H1 (cell line): ENCODE data around the gene GHRL. TPM values are rescaled to one million over a fixed set of nuclear protein-coding genes. Genes with fewer than 3 reads are reported as not detected.

Source experiments
- CTCF ChIA-PET: fragments of 300-600 bp; sonication (Branson Sonifier 250); formaldehyde crosslinking; loops from one replicate; lab custom pipeline; 2021; ENCODE audit not compliant: partially characterized antibody; lab: Charles Lee
- POLR2A ChIA-PET: fragments of 300-600 bp; sonication (Branson Sonifier 250); formaldehyde crosslinking; loops from one replicate; lab custom pipeline; 2021; ENCODE audit warnings: inconsistent platforms; ENCODE audit not compliant: partially characterized antibody; lab: Charles Lee
- DNase-seq, 2 experiments: peaks; one replicate each; pipeline versions ENCODE4 v3.0.0 to v3.0.0-alpha.2; 2010 to 2022; ENCODE audit warnings: low spot score in 2 of 2, low read depth in 1 of 2, mixed read lengths in 1 of 2
- FAIRE-seq: peaks from 2 replicates; lab custom pipeline; 2011; peaks lifted over from hg19 to GRCh38; lab: Jason Lieb, UNC
- H2AFZ ChIP-seq: 2 replicates; pipeline ENCODE4 v1.8.1; 2012; ENCODE audit warnings: low read length, inconsistent platforms
- H2AK5ac ChIP-seq: 2 replicates; pipeline ENCODE4 v1.6.1; 2013; ENCODE audit warnings: low read depth, low read length
- H2BK120ac ChIP-seq: replicated peaks from 2 replicates; pipeline ENCODE3; 2013; ENCODE audit warnings: low read depth, low read length, inconsistent platforms
- H2BK12ac ChIP-seq: 2 replicates; pipeline ENCODE4 v1.6.1; 2013; ENCODE audit warnings: low read depth, low read length
- H2BK15ac ChIP-seq: 2 replicates; pipeline ENCODE4 v1.6.1; 2013; ENCODE audit warnings: low read length
- H2BK20ac ChIP-seq: 2 replicates; pipeline ENCODE4 v1.6.1; 2013; ENCODE audit warnings: low read length
- H2BK5ac ChIP-seq: 2 replicates; pipeline ENCODE4 v1.6.1; 2013; ENCODE audit warnings: low read depth, low read length
- H3K14ac ChIP-seq: 2 replicates; pipeline ENCODE4 v1.6.1; 2013; ENCODE audit warnings: inconsistent platforms; ENCODE audit not compliant: insufficient read length
- H3K18ac ChIP-seq: 2 replicates; pipeline ENCODE4 v1.6.1; 2013; ENCODE audit warnings: low read length; ENCODE audit errors: extremely low read depth
- H3K23ac ChIP-seq: 2 replicates; pipeline ENCODE4 v1.6.1; 2013; ENCODE audit warnings: inconsistent platforms; ENCODE audit not compliant: insufficient read length
- H3K23me2 ChIP-seq: 2 replicates; pipeline ENCODE4 v1.6.1; 2013; ENCODE audit warnings: low read depth, low read length
- H3K27ac ChIP-seq: 2 replicates; pipeline ENCODE4 v1.6.1; 2011; ENCODE audit warnings: low read depth, low read length, inconsistent platforms
- H3K27me3 ChIP-seq, 4 experiments: replicated peaks in 1 of 4; 1 replicate in 1 of 4; 2 replicates in 3 of 4; pipeline versions ENCODE4 v1.6.1 to v1.8.1; 2011 to 2013; ENCODE audit warnings: low read length in 3 of 4, mild to moderate bottlenecking in 3 of 4, inconsistent platforms in 2 of 4, mixed read lengths in 2 of 4, moderate library complexity in 1 of 4; ENCODE audit not compliant: control insufficient read depth in 3 of 4, insufficient read depth in 3 of 4; ENCODE audit errors: extremely low read depth in 1 of 4
- H3K36me3 ChIP-seq, 4 experiments: 2 replicates each; pipeline versions ENCODE4 v1.6.1 to v1.8.1; 2011 to 2013; ENCODE audit warnings: mild to moderate bottlenecking in 4 of 4, low read length in 3 of 4, moderate library complexity in 2 of 4, control low read depth in 1 of 4, inconsistent platforms in 1 of 4; ENCODE audit not compliant: insufficient read depth in 4 of 4, control insufficient read depth in 2 of 4
- H3K4ac ChIP-seq: replicated peaks from 2 replicates; pipeline ENCODE3; 2013; ENCODE audit warnings: low read length, low read depth, mixed read lengths, inconsistent platforms; ENCODE audit not compliant: insufficient read length
- H3K4me1 ChIP-seq, 4 experiments: replicated peaks in 1 of 4; 1 replicate in 1 of 4; 2 replicates in 3 of 4; pipeline versions ENCODE4 v1.6.1 to v1.8.1; 2011 to 2013; ENCODE audit warnings: low read length in 3 of 4, inconsistent platforms in 2 of 4, mixed read lengths in 1 of 4; ENCODE audit not compliant: insufficient read depth in 4 of 4, control insufficient read depth in 3 of 4
- H3K4me2 ChIP-seq, 2 experiments: 2 replicates each; pipeline versions ENCODE4 v1.6.1 to v1.8.1; 2011 to 2013; ENCODE audit warnings: low read depth in 2 of 2, low read length in 2 of 2, control low read depth in 1 of 2, inconsistent platforms in 1 of 2, mild to moderate bottlenecking in 1 of 2; ENCODE audit not compliant: insufficient read depth in 1 of 2
- H3K4me3 ChIP-seq, 4 experiments: fragments of 200-600, 300-600 bp in 1 of 4; sonication (generic), shearing (Covaris generic), sonication (Bioruptor Twin) in 1 of 4; 2 replicates each; pipeline versions ENCODE4 v1.5.1 to v1.8.1; 2011 to 2016; ENCODE audit warnings: low read length in 4 of 4, low read depth in 3 of 4, control low read depth in 2 of 4, inconsistent platforms in 2 of 4, mild to moderate bottlenecking in 2 of 4, mixed read lengths in 1 of 4, moderate library complexity in 1 of 4; ENCODE audit not compliant: insufficient read depth in 2 of 4; ENCODE audit errors: extremely low read depth in 1 of 4
- H3K56ac ChIP-seq: replicated peaks from 2 replicates; pipeline ENCODE3; 2013; ENCODE audit warnings: low read depth, mild to moderate bottlenecking, mixed read lengths, low read length, inconsistent platforms; ENCODE audit not compliant: insufficient read length
- H3K79me1 ChIP-seq: 2 replicates; pipeline ENCODE4 v1.6.1; 2013; ENCODE audit warnings: low read depth, low read length, control low read depth
- H3K79me2 ChIP-seq, 2 experiments: 2 replicates each; pipeline versions ENCODE4 v1.6.1 to v1.8.1; 2012 to 2013; ENCODE audit warnings: low read length in 2 of 2, mild to moderate bottlenecking in 2 of 2, inconsistent platforms in 1 of 2; ENCODE audit not compliant: insufficient read depth in 2 of 2, control insufficient read depth in 1 of 2
- H3K9ac ChIP-seq, 4 experiments: replicated peaks in 1 of 4; 1 replicate in 1 of 4; 2 replicates in 3 of 4; pipeline versions ENCODE4 v1.6.1 to v1.8.1; 2011 to 2013; ENCODE audit warnings: low read depth in 3 of 4, low read length in 3 of 4, control low read depth in 2 of 4, mild to moderate bottlenecking in 2 of 4, moderate library complexity in 2 of 4, inconsistent platforms in 1 of 4; ENCODE audit errors: extremely low read depth in 1 of 4
- H3K9me3 ChIP-seq, 2 experiments: 2 replicates each; pipeline versions ENCODE4 v1.6.1 to v1.8.1; 2012 to 2013; ENCODE audit warnings: mild to moderate bottlenecking in 2 of 2, moderate library complexity in 2 of 2, control low read depth in 1 of 2, inconsistent platforms in 1 of 2, low read depth in 1 of 2, low read length in 1 of 2, mixed read lengths in 1 of 2; ENCODE audit not compliant: insufficient read depth in 2 of 2
- H4K20me1 ChIP-seq, 2 experiments: replicated peaks in 1 of 2; 2 replicates each; pipeline versions ENCODE3 to v1.8.1; 2011 to 2013; ENCODE audit warnings: inconsistent platforms in 2 of 2, low read length in 2 of 2, mild to moderate bottlenecking in 1 of 2; ENCODE audit not compliant: insufficient read depth in 2 of 2, control insufficient read depth in 1 of 2
- H4K5ac ChIP-seq: 2 replicates; pipeline ENCODE4 v1.6.1; 2013; ENCODE audit warnings: low read length, low read depth, mixed read lengths, inconsistent platforms; ENCODE audit not compliant: insufficient read length
- H4K8ac ChIP-seq: 2 replicates; pipeline ENCODE4 v1.8.0; 2013; ENCODE audit warnings: mild to moderate bottlenecking, moderate library complexity, low read length, inconsistent platforms; ENCODE audit not compliant: insufficient read depth; ENCODE audit errors: extremely low read depth
- H4K91ac ChIP-seq: replicated peaks from 2 replicates; pipeline ENCODE3; 2013; ENCODE audit warnings: low read length, mixed read lengths, inconsistent platforms; ENCODE audit not compliant: insufficient read length
- ASH2L ChIP-seq: fragments of 200-600, 300-600 bp; sonication (generic); IDR thresholded peaks from one replicate; pipeline ENCODE4 v1.7.1; 2017; ENCODE audit warnings: low read length
- HDAC6 ChIP-seq: IDR thresholded peaks from one replicate; pipeline ENCODE4 v1.7.1; 2012; ENCODE audit warnings: low read depth, mild to moderate bottlenecking, inconsistent platforms, low read length, moderate library complexity
- JUND ChIP-seq: IDR thresholded peaks from 2 replicates; pipeline ENCODE4 v1.6.1; 2011; ENCODE audit warnings: mild to moderate bottlenecking, improper control_type of control experiment, low read length
- POLR2A ChIP-seq, 2 experiments: IDR thresholded peaks; 1 replicate in 1 of 2; 2 replicates in 1 of 2; pipeline ENCODE4 v1.6.1; 2011; ENCODE audit warnings: low read depth in 2 of 2, low read length in 2 of 2, mild to moderate bottlenecking in 2 of 2; ENCODE audit errors: control extremely low read depth in 1 of 2
- SP1 ChIP-seq: IDR thresholded peaks from 2 replicates; pipeline ENCODE4 v1.6.1; 2011; ENCODE audit warnings: low read depth, low read length
- SUZ12 ChIP-seq: fragments of 200-600 bp; sonication (generic); IDR thresholded peaks from 2 replicates; pipeline ENCODE4 v1.6.1; 2012; ENCODE audit warnings: mild to moderate bottlenecking, inconsistent platforms, low read length, moderate library complexity, mixed read lengths
- TAF1 ChIP-seq: IDR thresholded peaks from 2 replicates; pipeline ENCODE4 v1.6.1; 2011; ENCODE audit warnings: mild to moderate bottlenecking, low read depth, low read length
- WGBS, 2 experiments: shearing (Covaris generic) in 1 of 2; methylation state at CpG; one replicate each; pipeline versions ENCODE4 v1.1.6 to v1.1.7; 2013 to 2015; ENCODE audit warnings: low lambda C conversion rate in 2 of 2, mixed read lengths in 2 of 2, inconsistent platforms in 1 of 2, low coverage in 1 of 2, missing lambda C conversion rate in 1 of 2; ENCODE audit not compliant: insufficient replicate concordance in 2 of 2, insufficient coverage in 1 of 2, insufficient read length in 1 of 2; ENCODE audit errors: extremely low coverage in 1 of 2, missing lambda C conversion rate in 1 of 2; 5-methylcytosine and 5-hydroxymethylcytosine counted together
- polyA plus RNA-seq, 7 experiments: library from polyadenylated mRNA; depleted of rRNA in 3 of 7; stranded (reverse) in 5 of 7; unstranded in 2 of 7; fragments of >200 nt in 5 of 7; fragments of 200-250 nt in 2 of 7; gene quantifications; 1 replicate in 5 of 7; 2 replicates in 1 of 7; 4 replicates in 1 of 7; pipeline versions ENCODE4 v1.2.1 to v1.2.3, GENCODE V29; 2011 to 2013; ENCODE audit warnings: missing spikeins in 2 of 7, mixed read lengths in 2 of 7
- total RNA-seq: library from RNA; stranded (reverse); fragmentation: NEBNext Ultra II Directional; extraction: Animal tissue kit (Norgen Biotek cat#: 25700); gene quantifications from 2 replicates; pipeline ENCODE4 v1.2.1, GENCODE V29; 2021
- TF ChIP-seq, protein P1 (sequence below): IDR thresholded peaks from 2 replicates; pipeline ENCODE4 v1.6.1; 2012; ENCODE audit warnings: low read length, inconsistent platforms
- TF ChIP-seq, protein P2 (sequence below): IDR thresholded peaks from 2 replicates; pipeline ENCODE4 v1.6.1; 2012; ENCODE audit warnings: inconsistent platforms
- TF ChIP-seq, protein P3 (sequence below): IDR thresholded peaks from 2 replicates; pipeline ENCODE4 v1.6.1; 2011; ENCODE audit warnings: low read length, improper control_type of control experiment

GHRL gene
- total and polyA plus RNA-seq, 2 of the 8 experiments (the other 6 are each of a cell fraction or from before 2014, with no cell fraction given) = 0.32 to 0.35 TPM

DNA sequence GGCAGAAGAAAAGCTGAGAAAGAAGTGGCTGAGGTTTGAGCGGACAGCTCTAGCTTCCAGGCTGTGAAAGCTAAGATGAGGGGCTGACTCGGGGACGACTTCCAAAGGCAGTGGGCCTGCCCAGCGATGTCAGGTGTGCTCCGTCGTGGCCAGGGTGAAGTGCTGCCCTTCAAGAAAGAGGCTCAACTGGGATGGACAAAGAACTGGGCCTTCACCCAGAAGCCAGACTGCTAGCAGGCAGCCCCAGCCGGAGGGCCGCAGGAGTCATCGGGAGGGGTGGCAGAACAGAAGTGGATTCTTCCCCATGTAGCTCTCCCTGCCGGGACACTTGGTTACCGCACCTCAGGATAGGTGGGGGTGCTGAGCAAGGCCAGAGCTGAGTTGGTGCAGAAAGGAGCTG, 41.3 kb upstream of the GHRL start:
- Histone ChIP-seq H2BK120ac (no peak overlapping the region), H3K14ac (no peak overlapping the region), H3K9me3 (no peaks in the 10 kb centered on the region), H3K4ac (no peak overlapping the region), H4K91ac (no peak overlapping the region), H3K18ac (no peak overlapping the region; the same call in none of the 2 replicates), H4K20me1 (no peaks in the 10 kb centered on the region), H2BK15ac (0 out of 2 replicates have a peak overlapping the region, but pooled peaks have one; percentile 61), H3K27ac (no peak overlapping the region), H3K4me1 (no peaks in the 10 kb centered on the region; a peak in 1 of 7 replicates), H4K5ac (no peak overlapping the region), H3K9ac (no peak overlapping the region), H4K8ac (0 out of 2 replicates have a peak overlapping the region, but pooled peaks have one; percentile 7), H2AK5ac (no peak overlapping the region), H3K4me2 (no peak overlapping the region), H3K79me1 (no peaks in the 10 kb centered on the region), H2BK20ac (no peak overlapping the region), H2BK5ac (0 out of 2 replicates have a peak overlapping the region, but pooled peaks have one; percentile 5), H2AFZ (no peak overlapping the region), H3K23me2 (no peaks in the 10 kb centered on the region; the same call in 1 of the 2 replicates), H3K36me3 (no peaks in the 10 kb centered on the region), H3K4me3 (no peak overlapping the region), H3K79me2 (no peaks in the 10 kb centered on the region), H3K56ac (no peak overlapping the region), H2BK12ac (no peak overlapping the region), H3K23ac (no peak overlapping the region), H3K27me3 (peaks cover 0 to 2% (median 0%) of the 10 kb centered on the region in 4 experiments; a peak in 2 of 7 replicates)
- DNase-seq = no peak
- 91% methylated on average over 11 of the region's 11 CpGs; no CpG with 5 or more reads in 1 of the 2 experiments for WGBS, 2 experiments
- POLR2A ChIA-PET = interaction anchor here (1.0 kb wide), 1 partner anchor 13 kb away, joined by 4 read pairs; the partner anchor contains the start of gene SEC13
- no peak for FAIRE-seq
- CTCF ChIA-PET = interaction anchor here (0.9 to 2.2 kb wide), 12 partner anchors 10 to 404 kb away, joined by 3 to 15 read pairs (median 4); partner anchors contain the start of gene SEC13
- no peak for TF ChIP-seq JUND
- no peak for TF ChIP-seq HDAC6
- TF ChIP-seq POLR2A (IDR thresholded peaks at IDR 0.05; ENCODE audit: control extremely low read depth in 1 of 2, low read depth in 2 of 2, low read length in 2 of 2) = no peak
- no peak for TF ChIP-seq SUZ12
- TF ChIP-seq, protein P1, sequence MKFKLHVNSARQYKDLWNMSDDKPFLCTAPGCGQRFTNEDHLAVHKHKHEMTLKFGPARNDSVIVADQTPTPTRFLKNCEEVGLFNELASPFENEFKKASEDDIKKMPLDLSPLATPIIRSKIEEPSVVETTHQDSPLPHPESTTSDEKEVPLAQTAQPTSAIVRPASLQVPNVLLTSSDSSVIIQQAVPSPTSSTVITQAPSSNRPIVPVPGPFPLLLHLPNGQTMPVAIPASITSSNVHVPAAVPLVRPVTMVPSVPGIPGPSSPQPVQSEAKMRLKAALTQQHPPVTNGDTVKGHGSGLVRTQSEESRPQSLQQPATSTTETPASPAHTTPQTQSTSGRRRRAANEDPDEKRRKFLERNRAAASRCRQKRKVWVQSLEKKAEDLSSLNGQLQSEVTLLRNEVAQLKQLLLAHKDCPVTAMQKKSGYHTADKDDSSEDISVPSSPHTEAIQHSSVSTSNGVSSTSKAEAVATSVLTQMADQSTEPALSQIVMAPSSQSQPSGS = no peak
- no peak for TF ChIP-seq SP1
- no peak for TF ChIP-seq TAF1
- TF ChIP-seq, protein P2, sequence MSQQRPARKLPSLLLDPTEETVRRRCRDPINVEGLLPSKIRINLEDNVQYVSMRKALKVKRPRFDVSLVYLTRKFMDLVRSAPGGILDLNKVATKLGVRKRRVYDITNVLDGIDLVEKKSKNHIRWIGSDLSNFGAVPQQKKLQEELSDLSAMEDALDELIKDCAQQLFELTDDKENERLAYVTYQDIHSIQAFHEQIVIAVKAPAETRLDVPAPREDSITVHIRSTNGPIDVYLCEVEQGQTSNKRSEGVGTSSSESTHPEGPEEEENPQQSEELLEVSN = no peak
- TF ChIP-seq, protein P3, sequence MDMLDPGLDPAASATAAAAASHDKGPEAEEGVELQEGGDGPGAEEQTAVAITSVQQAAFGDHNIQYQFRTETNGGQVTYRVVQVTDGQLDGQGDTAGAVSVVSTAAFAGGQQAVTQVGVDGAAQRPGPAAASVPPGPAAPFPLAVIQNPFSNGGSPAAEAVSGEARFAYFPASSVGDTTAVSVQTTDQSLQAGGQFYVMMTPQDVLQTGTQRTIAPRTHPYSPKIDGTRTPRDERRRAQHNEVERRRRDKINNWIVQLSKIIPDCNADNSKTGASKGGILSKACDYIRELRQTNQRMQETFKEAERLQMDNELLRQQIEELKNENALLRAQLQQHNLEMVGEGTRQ = no peak
- no peak for TF ChIP-seq ASH2L
